NCI-H1092 treated with DMSO at 0.1 percent for 48 hours (cell line): ENCODE results near the gene PPP1R37.
A peak's percentile ranks its signal among the peaks of the same experiment; 100 is the strongest.
"Not testable (repeated sequence)": the region's sequence is repeated elsewhere in the genome, so short reads cannot be mapped to it uniquely, and the experiment has no call there.

ENCODE experiments used
- DNase-seq: peaks from one replicate; lab custom pipeline; 2025; lab: John Stamatoyannopoulos, UW

Gene PPP1R37

GRCh38 chr19:45095496-45096413 lies 2.8 kb downstream of the PPP1R37 start:
- no peak for DNase-seq

GRCh38 chr19:45096700-45097099 lies 3.7 kb downstream of the PPP1R37 start:
- DNase-seq = no peak

- DNase-seq = no peak
These were observed 4.4 kb downstream of the PPP1R37 start for GRCh38 chr19:45097450-45097775.

GRCh38 chr19:45097776-45098520 lies 5.0 kb downstream of the PPP1R37 start:
- DNase-seq = no peak

GRCh38 chr19:45098521-45099466 lies 5.8 kb downstream of the PPP1R37 start:
- peak; percentile 14 for DNase-seq

GRCh38 chr19:45099467-45100191 lies 6.7 kb downstream of the PPP1R37 start:
- DNase-seq = no peak

GRCh38 chr19:45100201-45100600 lies 7.2 kb downstream of the PPP1R37 start:
- no peak for DNase-seq

- no peak for DNase-seq
These were observed 7.9 kb downstream of the PPP1R37 start for GRCh38 chr19:45100846-45101252.

GRCh38 chr19:45101806-45102205 lies 8.8 kb downstream of the PPP1R37 start:
- DNase-seq = no peak

- DNase-seq = no peak
These were observed 9.5 kb downstream of the PPP1R37 start for GRCh38 chr19:45102481-45102880.

- no peak for DNase-seq
These were observed 10.2 kb downstream of the PPP1R37 start for GRCh38 chr19:45103156-45103507.

- peak; percentile 32 for DNase-seq
These were observed 10.7 kb downstream of the PPP1R37 start for GRCh38 chr19:45103508-45104319.

GRCh38 chr19:45104658-45105349 lies 11.8 kb downstream of the PPP1R37 start:
- no peak for DNase-seq

- DNase-seq = not testable (repeated sequence)
These were observed 13.4 kb downstream of the PPP1R37 start for GRCh38 chr19:45106363-45106762.

- no peak for DNase-seq
These were observed 14.7 kb downstream of the PPP1R37 start for GRCh38 chr19:45107621-45108150.

GRCh38 chr19:45110851-45111266 lies 17.9 kb downstream of the PPP1R37 start:
- no peak for DNase-seq

GRCh38 chr19:45112111-45112827 lies 19.3 kb downstream of the PPP1R37 start:
- DNase-seq = no peak

- peak; percentile 60 for DNase-seq
These were observed 20.6 kb downstream of the PPP1R37 start for GRCh38 chr19:45113628-45114027.

- peak; percentile 59 for DNase-seq
These were observed 21.1 kb downstream of the PPP1R37 start for GRCh38 chr19:45114116-45114515.
